ENCODE measurements around the gene LMNB1. TPM values are rescaled to one million over a fixed set of nuclear protein-coding genes. Genes with fewer than 3 reads are reported as not detected.
"Not testable (repeated sequence)": the region's sequence is repeated elsewhere in the genome, so short reads cannot be mapped to it uniquely, and the experiment has no call there.

Gene LMNB1
- total RNA-seq, 1 donor from 2014 or later = 223 TPM

DNA sequence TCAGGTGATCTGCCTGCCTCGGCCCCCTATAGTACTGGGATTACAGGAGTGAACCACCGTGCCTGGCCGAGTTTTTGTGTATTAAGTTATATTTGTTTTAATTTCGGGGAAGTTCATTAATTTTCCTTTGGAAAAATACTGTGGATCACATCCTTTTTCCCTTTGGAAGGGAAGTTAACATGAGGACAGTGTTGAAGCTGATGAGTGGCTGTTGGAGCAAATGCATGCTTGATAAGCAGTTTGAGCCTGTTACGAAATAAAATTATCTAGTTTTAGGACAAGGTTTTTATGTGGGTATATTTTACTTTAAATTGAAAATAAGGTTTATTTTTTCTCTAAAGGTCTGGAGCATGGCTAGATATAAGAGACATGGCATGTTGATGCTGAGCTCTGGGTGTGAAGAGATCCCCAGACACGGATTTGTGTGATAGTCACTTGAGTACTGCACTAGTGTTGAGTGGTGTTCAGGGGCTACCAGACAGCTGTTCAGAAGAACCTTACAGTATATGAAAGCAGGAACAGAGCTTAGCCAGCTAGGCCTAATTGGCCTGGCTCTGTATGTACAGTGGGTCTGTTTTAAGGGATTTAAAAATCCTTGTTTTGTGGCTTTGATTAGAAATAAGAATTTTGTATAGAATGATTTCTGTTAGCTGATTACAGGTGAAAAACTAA is 17.4 kb downstream of the LMNB1 start:
- Mint-ChIP-seq H3K27ac (peak overlapping the region; percentile 10), H3K27me3 (no peaks in the 10 kb centered on the region), H3K4me3 (no peak overlapping the region), H3K36me3 (ENCODE audit: low read depth) (peaks cover 22% of the 10 kb centered on the region), H3K9me3 (no peaks in the 10 kb centered on the region), H3K4me1 (peaks cover 49% of the 10 kb centered on the region)
- no peak for DNase-seq
- intact Hi-C loops (cut with micrococcal nuclease) = no loop called here

DNA sequence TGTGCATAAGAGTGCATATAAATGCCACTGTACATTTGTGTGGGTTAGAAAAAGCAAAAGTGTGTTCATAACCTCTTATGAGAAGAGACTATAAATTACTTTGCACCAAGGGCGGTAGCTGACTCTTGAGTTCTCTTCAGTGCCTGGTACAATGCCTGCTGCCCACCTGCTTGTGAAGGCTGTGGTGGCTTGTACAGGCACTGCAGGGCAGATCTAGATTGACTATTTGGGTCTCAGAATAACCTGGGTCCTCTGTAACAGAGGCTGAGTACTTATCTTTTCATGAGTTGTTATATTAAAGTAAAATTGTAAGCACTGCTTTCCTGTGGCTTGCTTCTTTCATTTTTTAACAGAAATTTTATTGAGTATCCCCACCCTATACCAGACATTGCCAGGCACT is 22.8 kb downstream of the LMNB1 start:
- Mint-ChIP-seq H3K27me3 (no peaks in the 10 kb centered on the region), H3K27ac (peak overlapping the region; percentile 83), H3K4me3 (no peak overlapping the region), H3K36me3 (ENCODE audit: low read depth) (peaks cover 20% of the 10 kb centered on the region), H3K4me1 (peaks cover 40% of the 10 kb centered on the region), H3K9me3 (no peaks in the 10 kb centered on the region)
- no peak for DNase-seq
- intact Hi-C loops (cut with micrococcal nuclease) = no loop called here

DNA sequence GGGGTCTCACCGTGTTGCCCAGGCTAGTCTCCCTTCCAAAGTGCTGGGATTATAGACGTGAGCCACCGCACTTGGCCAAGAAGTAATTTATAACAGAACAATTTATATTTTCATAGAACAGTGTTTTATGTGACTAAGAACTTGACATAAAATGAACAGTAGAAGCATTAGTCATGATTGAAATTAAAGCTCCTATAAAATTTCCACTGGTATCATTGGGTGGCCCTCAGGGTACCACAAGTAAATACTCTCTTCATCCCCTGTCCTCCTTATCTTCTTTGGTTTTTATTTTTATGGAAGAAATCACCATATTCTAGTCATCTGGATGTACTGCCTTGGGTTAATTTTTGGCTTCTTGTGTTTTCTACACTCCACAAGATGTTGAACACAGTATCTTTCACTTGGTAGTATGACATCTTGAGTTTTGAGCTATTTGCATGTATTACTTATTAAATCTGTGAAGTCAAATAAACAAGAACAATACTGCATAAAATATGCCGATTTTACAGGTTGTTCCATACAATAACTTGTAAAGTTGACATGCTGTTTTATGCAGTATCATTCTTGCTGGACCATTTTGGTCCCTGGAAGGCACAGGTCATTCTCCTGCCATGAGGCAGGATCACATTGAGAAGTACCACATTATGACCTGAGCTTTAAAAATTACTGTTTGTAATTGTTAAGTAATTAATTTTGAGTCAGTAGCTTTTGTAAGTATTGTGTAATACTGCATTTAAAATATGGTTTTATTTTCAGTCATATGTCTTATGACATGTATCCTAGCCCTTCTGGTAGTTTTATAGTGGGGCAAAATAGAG is 24.4 kb downstream of the LMNB1 start:
- Mint-ChIP-seq H3K27me3 (no peaks in the 10 kb centered on the region), H3K9me3 (no peaks in the 10 kb centered on the region), H3K36me3 (ENCODE audit: low read depth) (peaks cover 33% of the 10 kb centered on the region), H3K4me3 (peak overlapping the region; percentile 23), H3K4me1 (peaks cover 43% of the 10 kb centered on the region), H3K27ac (peak overlapping the region; percentile 76)
- DNase-seq = no peak
- intact Hi-C loops (cut with micrococcal nuclease) = no loop called here

DNA sequence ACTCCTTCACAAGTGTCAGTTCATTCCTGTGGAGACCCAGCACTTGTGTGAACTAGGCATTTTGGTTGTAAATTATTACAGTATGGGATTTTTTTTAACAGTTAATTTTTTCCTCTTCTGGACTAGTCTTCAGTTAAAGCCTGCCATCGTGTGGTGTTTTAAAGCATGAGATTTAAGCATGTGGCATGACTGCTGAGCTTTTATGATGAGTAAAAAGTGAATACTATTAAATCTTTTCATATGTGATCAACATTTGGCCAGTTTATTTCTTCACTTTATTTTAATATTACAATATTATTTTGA is 25.0 kb downstream of the LMNB1 start:
- H3K4me1 Mint-ChIP-seq = peaks cover 45% of the 10 kb centered on the region
- intact Hi-C loops (cut with micrococcal nuclease) = loop anchor here (1.0 to 2.0 kb wide), 3 partner anchors 13 to 146 kb away; no protein-coding TSS in a partner anchor
- H3K27me3 Mint-ChIP-seq = no peaks in the 10 kb centered on the region
- no peak overlapping the region for H3K4me3 Mint-ChIP-seq
- peaks cover 39% of the 10 kb centered on the region for H3K36me3 Mint-ChIP-seq (ENCODE audit: low read depth)
- H3K27ac Mint-ChIP-seq = peak overlapping the region; percentile 6
- no peaks in the 10 kb centered on the region for H3K9me3 Mint-ChIP-seq
- peak; percentile 72 for DNase-seq

DNA sequence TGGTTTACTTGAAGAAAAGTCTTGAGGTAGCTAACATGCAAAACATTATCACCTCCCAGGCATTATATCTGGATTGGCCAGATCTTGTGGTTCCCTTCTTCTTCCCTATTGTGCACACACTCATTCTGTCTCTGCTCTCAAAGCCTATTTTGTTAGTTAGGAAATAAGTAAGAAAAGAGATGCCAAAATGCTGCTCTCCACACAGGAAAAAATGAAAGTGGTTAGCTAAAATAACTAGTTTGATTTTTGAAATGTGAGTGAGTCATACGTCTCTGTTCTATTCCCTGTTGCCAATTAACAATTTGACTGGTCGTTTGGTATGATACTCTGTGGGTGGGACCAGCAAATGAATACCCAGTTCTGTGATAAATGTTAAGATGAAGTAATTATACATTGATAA is 28.1 kb downstream of the LMNB1 start:
- no peak for DNase-seq
- Mint-ChIP-seq H3K27me3 (no peaks in the 10 kb centered on the region), H3K36me3 (ENCODE audit: low read depth) (peaks cover 44% of the 10 kb centered on the region), H3K27ac (peak overlapping the region; percentile 80), H3K4me3 (peak overlapping the region; percentile 46), H3K4me1 (peaks cover 35% of the 10 kb centered on the region), H3K9me3 (no peaks in the 10 kb centered on the region)
- intact Hi-C loops (cut with micrococcal nuclease) = loop anchor here (5.0 kb wide), 1 partner anchor 58 kb away; no protein-coding TSS in a partner anchor

DNA sequence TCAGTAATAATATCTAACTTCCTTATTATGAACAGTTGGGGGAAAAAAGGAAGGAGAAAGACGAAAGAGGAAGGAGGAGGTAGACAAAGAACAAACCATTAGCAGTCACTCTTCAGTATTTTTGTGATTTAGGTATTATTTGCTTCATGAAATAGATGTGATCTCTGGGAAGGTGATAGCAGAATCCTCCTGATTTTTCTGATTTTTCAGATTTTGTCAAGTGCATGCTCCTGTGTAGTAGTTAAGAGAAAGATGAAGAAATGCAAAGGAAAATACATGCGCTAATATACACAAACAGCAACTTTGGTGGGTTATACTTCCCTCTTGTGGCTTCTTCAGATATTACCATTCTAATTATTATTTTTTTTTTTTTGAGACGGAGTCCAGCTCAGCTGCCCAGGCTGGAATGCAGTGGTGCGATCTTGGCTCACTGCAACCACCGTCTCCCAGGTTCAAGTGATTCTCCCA is 31.6 kb downstream of the LMNB1 start:
- Mint-ChIP-seq H3K4me3 (no peak overlapping the region), H3K27me3 (no peaks in the 10 kb centered on the region), H3K27ac (peak overlapping the region; percentile 82), H3K36me3 (ENCODE audit: low read depth) (peaks cover 63% of the 10 kb centered on the region), H3K9me3 (no peaks in the 10 kb centered on the region), H3K4me1 (peaks cover 47% of the 10 kb centered on the region)
- DNase-seq = no peak
- intact Hi-C loops (cut with micrococcal nuclease) = loop anchor here (5.0 kb wide), 1 partner anchor 61 kb away; no protein-coding TSS in a partner anchor

DNA sequence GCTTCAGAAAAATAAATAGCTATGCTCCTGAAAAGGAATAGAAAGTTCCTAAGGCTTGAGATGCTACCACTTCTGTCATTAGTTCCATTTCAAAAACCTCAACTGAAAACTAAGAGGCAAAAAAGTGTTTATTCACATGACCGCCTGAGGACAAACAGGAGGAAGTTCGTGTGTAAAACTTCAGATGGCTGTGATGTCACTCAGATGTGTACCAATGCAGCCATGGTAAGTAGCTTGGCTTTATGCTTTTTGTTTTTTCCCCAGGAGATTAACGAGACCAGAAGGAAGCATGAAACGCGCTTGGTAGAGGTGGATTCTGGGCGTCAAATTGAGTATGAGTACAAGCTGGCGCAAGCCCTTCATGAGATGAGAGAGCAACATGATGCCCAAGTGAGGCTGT is 33.0 kb downstream of the LMNB1 start:
- intact Hi-C loops (cut with micrococcal nuclease) = loop anchor here (5.0 kb wide), 2 partner anchors 42 to 63 kb away; no protein-coding TSS in a partner anchor
- no peak for DNase-seq
- H3K4me3 Mint-ChIP-seq = no peak overlapping the region
- peaks cover 44% of the 10 kb centered on the region for H3K4me1 Mint-ChIP-seq
- peak overlapping the region; percentile 97 for H3K27ac Mint-ChIP-seq
- no peaks in the 10 kb centered on the region for H3K27me3 Mint-ChIP-seq
- H3K36me3 Mint-ChIP-seq (ENCODE audit: low read depth) = peaks cover 73% of the 10 kb centered on the region
- no peaks in the 10 kb centered on the region for H3K9me3 Mint-ChIP-seq

DNA sequence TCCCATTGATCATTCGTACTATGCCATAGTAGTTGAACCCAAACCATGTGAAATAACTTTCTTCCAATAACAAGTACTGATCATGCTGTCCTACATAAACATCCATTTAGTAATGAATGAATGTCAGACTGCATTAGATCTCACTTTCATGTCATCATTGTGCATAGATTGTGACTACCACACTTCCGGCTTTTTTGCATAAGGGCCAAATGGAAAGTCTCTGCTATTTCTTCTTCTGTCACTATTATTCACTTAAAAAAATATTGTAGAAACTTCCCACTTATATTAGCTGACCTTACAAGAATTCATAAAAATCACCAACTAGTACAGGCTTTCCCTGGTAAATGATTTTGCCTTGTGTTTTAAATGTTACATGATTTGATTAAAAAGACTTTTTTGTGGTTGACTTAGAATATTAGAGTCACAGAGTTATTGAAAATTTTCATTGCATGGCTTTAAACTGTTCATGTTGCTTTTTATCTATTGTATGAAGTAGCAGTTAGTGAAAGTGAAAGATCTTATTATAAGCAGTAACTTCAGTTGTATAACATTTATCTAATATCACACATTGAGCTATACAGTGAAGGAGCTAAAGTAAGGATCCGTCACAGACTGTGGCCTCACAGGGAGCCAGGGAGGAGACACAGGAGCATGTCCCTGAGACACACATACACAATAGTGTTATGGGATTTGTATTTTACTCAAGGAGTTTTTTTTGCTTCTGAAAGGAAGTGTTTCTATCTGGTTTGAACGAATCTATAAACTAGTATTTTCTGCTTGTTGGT is 33.9 kb downstream of the LMNB1 start:
- peak overlapping the region; percentile 97 for H3K27ac Mint-ChIP-seq
- DNase-seq = no peak
- H3K4me3 Mint-ChIP-seq = peak overlapping the region; percentile 77
- H3K36me3 Mint-ChIP-seq (ENCODE audit: low read depth) = peaks cover 70% of the 10 kb centered on the region
- H3K9me3 Mint-ChIP-seq = no peaks in the 10 kb centered on the region
- H3K27me3 Mint-ChIP-seq = no peaks in the 10 kb centered on the region
- intact Hi-C loops (cut with micrococcal nuclease) = loop anchor here (1.0 to 5.0 kb wide), 3 partner anchors 32 to 220 kb away; partner anchors contain the start of gene MARCHF3
- peaks cover 41% of the 10 kb centered on the region for H3K4me1 Mint-ChIP-seq

DNA sequence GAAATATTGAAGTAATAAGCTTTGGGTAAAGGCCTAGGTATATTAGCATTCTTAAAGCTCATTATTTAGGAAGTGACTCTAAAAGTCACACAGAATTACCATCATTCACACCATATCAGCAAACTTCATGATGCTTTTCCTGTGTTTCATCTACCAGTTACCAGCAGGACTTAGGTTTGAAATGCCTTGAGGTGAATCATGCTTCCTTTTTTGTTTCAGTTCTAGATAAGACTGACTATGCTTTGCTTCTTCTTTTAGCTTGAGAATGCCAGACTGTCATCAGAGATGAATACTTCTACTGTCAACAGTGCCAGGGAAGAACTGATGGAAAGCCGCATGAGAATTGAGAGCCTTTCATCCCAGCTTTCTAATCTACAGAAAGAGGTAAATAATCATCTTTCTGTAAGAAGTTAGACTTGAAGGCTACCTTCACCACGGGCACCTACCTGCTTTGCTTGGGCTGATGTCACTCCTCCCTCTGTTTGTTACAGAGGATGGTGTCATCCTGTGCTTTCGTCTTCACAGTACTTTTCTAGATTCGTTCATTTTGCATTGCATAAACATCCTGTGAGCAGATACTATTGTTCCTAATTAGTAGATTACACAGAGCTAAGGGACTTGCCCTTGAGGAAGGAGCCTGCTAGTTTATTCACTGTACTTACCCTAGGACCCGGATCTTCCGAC is 34.7 kb downstream of the LMNB1 start:
- DNase-seq = peak; percentile 84
- H3K36me3 Mint-ChIP-seq (ENCODE audit: low read depth) = peaks cover 68% of the 10 kb centered on the region
- intact Hi-C loops (cut with micrococcal nuclease) = loop anchor here (1.0 to 5.0 kb wide), 4 partner anchors 15 to 219 kb away; partner anchors contain the start of gene MARCHF3
- peaks cover 41% of the 10 kb centered on the region for H3K4me1 Mint-ChIP-seq
- H3K4me3 Mint-ChIP-seq = peak overlapping the region; percentile 77
- no peaks in the 10 kb centered on the region for H3K27me3 Mint-ChIP-seq
- no peaks in the 10 kb centered on the region for H3K9me3 Mint-ChIP-seq
- H3K27ac Mint-ChIP-seq = peak overlapping the region; percentile 97

DNA sequence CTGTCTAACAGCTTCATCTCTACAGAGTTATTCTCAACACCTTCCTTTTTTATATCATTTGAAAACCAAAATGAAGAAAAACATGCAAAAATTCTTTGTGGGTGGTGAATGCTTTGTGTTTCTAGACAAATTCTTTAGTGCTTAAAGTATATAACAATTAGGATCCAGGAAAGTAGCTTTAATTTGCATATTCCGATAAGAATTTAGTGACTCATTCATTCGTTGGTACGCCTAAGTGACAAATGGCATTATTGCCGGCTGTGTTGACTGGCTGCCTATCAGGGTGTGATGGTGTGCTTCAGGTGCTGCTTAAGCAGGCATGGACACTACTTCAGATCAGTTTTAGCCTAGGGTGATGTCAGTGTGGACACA is 35.2 kb downstream of the LMNB1 start:
- Mint-ChIP-seq H3K27me3 (no peaks in the 10 kb centered on the region), H3K27ac (peak overlapping the region; percentile 97), H3K9me3 (no peaks in the 10 kb centered on the region), H3K4me1 (peaks cover 40% of the 10 kb centered on the region), H3K4me3 (peak overlapping the region; percentile 77), H3K36me3 (ENCODE audit: low read depth) (peaks cover 68% of the 10 kb centered on the region)
- intact Hi-C loops (cut with micrococcal nuclease) = loop anchor here (2.0 to 5.0 kb wide), 2 partner anchors 15 to 40 kb away; no protein-coding TSS in a partner anchor
- no peak for DNase-seq

DNA sequence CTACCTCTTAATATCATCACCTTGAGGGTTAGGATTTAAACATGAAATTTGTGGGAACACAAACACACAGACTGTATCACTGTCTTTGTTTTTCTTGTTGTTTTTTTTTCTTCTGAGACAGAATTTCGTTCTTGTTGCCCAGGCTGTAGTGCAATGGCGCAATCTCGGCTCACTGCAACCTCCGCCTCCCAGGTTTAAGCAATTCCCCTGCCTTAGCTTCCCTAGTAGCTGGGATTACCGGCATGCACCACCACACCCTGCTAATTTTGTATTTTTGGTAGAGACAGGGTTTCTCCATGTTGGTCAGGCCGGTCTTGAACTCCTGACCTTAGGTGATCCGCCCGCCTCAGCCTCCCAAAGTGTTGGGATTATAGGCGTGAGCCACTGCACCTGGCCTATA is 36.9 kb downstream of the LMNB1 start:
- Mint-ChIP-seq H3K27ac (peak overlapping the region; percentile 74), H3K36me3 (ENCODE audit: low read depth) (peaks cover 75% of the 10 kb centered on the region), H3K4me1 (peaks cover 44% of the 10 kb centered on the region)
- not testable (repeated sequence) for H3K9me3 Mint-ChIP-seq, DNase-seq, H3K27me3 Mint-ChIP-seq, H3K4me3 Mint-ChIP-seq
- intact Hi-C loops (cut with micrococcal nuclease) = loop anchor here (2.0 to 5.0 kb wide), 2 partner anchors 13 to 39 kb away; no protein-coding TSS in a partner anchor

DNA sequence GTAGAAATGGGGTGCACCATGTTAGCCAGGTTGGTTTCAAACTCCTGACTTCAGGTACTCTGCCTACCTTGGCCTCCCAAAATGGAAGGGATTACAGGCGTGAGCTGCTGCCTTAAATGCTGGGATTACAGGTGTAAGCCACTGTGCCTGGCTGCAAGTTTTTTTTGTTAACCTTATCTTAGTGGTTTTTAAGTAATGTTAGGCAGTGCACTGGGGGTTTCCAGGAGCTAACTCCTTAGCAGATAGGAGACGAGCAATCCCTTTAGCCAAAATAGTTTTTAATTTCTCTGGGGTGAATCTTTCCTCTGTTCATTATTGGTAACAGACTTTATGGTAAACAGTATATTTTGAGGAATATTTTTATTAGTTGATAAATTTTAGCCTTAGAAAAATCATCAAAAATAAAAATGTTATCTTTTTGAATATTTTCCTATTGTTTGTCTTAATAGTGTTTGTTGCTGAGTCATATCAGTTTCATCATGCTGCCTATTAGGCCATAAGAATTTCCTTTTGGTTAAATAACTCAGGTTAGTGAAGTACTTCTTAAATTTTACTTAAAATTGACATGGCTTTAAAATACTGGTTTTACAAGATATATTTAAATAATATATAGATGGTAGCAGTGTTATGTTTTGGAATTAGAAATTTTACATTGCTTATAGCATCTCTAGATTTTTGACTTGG is 37.9 kb downstream of the LMNB1 start:
- H3K4me1 Mint-ChIP-seq = peaks cover 42% of the 10 kb centered on the region
- intact Hi-C loops (cut with micrococcal nuclease) = loop anchor here (5.0 kb wide), 1 partner anchor 37 kb away; no protein-coding TSS in a partner anchor
- peak overlapping the region; percentile 74 for H3K27ac Mint-ChIP-seq
- no peaks in the 10 kb centered on the region for H3K27me3 Mint-ChIP-seq
- peaks cover 66% of the 10 kb centered on the region for H3K36me3 Mint-ChIP-seq (ENCODE audit: low read depth)
- DNase-seq = no peak
- H3K9me3 Mint-ChIP-seq = no peaks in the 10 kb centered on the region
- no peak overlapping the region for H3K4me3 Mint-ChIP-seq

Data from activated CD4-positive, alpha-beta T cell treated with anti-CD3 and anti-CD28 coated beads, Interleukin-2, amount 10 ng/mL, durations not matched to agents 24 days and 14 days (primary cell).